HAP-1 (cell line): ENCODE measurements around the gene P3R3URF.

Source experiments
- DNase-seq, 2 experiments: peaks; one replicate each; pipeline ENCODE4 v3.0.0-alpha.2; 2016 to 2020; ENCODE audit warnings: low spot score in 2 of 2
- H3K27me3 ChIP-seq: fragments of 250-450 bp; sonication (Bioruptor Pico); 2 replicates; pipeline ENCODE4 v1.5.1; 2020; ENCODE audit warnings: low read depth, mild to moderate bottlenecking, moderate library complexity
- H3K36me3 ChIP-seq: fragments of 250-450 bp; sonication (Bioruptor Pico); replicated peaks from 2 replicates; pipeline ENCODE4 v1.5.1; 2020; ENCODE audit warnings: mild to moderate bottlenecking
- H3K4me1 ChIP-seq: fragments of 250-450 bp; sonication (Bioruptor Pico); 2 replicates; pipeline ENCODE4 v1.5.1; 2020; ENCODE audit warnings: mild to moderate bottlenecking
- H3K4me3 ChIP-seq: fragments of 250-450 bp; sonication (Bioruptor Pico); 2 replicates; pipeline ENCODE4 v1.5.1; 2020; ENCODE audit warnings: mild to moderate bottlenecking, moderate library complexity
- H3K9me3 ChIP-seq: fragments of 250-450 bp; sonication (Bioruptor Pico); 2 replicates; pipeline ENCODE4 v1.5.1; 2020; ENCODE audit warnings: mild to moderate bottlenecking, moderate library complexity
- in situ Hi-C: fragments of 300-500 bp; cut with MboI; formaldehyde crosslinking; loops from 3 replicates; pipeline ENCODE4 v1.14.3; 2020; ENCODE audit warnings: low sequenced_read_pairs, inconsistent platforms, mixed read lengths

The P3R3URF gene

GRCh38 chr1:46188295-46189030 lies 12.2 kb upstream of the P3R3URF start:
- no peaks in the 10 kb centered on the region for H3K27me3 ChIP-seq
- no peak for DNase-seq
- no peak overlapping the region for H3K4me3 ChIP-seq
- no peaks in the 10 kb centered on the region for H3K9me3 ChIP-seq
- peaks cover 22% of the 10 kb centered on the region for H3K36me3 ChIP-seq
- no peaks in the 10 kb centered on the region for H3K4me1 ChIP-seq
- in situ Hi-C loops = no loop called here

GRCh38 chr1:46187106-46187869 lies 11.0 kb upstream of the P3R3URF start:
- in situ Hi-C loops = no loop called here
- Histone ChIP-seq H3K4me1 (no peaks in the 10 kb centered on the region), H3K27me3 (no peaks in the 10 kb centered on the region), H3K9me3 (no peaks in the 10 kb centered on the region), H3K4me3 (no peak overlapping the region), H3K36me3 (peaks cover 11% of the 10 kb centered on the region; the same call in 1 of the 2 replicates)
- DNase-seq = no peak

DNA sequence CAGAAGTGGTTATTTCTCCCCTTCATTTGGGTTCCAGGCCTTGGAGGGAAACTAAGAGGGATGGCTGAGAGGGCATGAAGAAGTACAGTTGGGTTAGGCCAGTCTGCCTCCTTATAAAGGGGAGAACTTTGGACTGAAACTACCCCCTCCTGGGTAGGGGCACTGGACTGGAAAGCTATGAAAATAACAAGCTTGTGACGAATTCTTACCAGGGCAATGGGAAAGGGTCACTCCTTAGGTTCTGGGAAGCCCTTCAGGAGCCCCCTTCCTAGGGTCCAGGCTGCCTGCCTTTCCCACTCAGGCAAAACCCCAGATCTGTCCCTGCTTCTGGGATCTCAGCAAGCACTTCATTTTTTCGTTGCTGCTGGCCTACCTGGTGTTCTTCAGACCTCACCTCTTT lies 9.8 kb upstream of the P3R3URF start:
- Histone ChIP-seq H3K4me3 (no peak overlapping the region), H3K27me3 (no peaks in the 10 kb centered on the region), H3K9me3 (no peaks in the 10 kb centered on the region), H3K4me1 (no peaks in the 10 kb centered on the region), H3K36me3 (0 out of 2 replicates have a peak, but pooled peaks cover 8% of the 10 kb centered on the region)
- in situ Hi-C loops = no loop called here
- DNase-seq = no peak

DNA sequence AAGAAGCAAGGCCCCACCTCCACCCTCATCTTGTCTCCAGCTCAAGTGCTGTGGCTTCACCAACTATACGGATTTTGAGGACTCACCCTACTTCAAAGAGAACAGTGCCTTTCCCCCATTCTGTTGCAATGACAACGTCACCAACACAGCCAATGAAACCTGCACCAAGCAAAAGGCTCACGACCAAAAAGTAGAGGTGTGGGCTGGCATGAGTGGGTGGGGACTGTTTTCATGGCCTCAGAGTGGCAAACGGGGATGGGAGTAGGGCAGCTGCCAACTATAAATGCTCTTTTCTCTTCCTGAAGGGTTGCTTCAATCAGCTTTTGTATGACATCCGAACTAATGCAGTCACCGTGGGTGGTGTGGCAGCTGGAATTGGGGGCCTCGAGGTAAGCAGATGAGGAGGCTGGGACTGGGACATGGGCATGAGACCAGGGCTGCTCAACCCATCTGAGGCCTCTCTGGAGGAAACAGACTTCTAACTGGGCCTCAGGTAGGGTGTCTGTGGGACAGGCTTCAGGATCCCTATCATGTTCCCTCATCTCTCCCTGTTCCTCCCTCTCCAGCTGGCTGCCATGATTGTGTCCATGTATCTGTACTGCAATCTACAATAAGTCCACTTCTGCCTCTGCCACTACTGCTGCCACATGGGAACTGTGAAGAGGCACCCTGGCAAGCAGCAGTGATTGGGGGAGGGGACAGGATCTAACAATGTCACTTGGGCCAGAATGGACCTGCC lies 8.8 kb upstream of the P3R3URF start:
- H3K9me3 ChIP-seq = no peaks in the 10 kb centered on the region
- H3K36me3 ChIP-seq = no peaks in the 10 kb centered on the region
- no peak overlapping the region for H3K4me3 ChIP-seq
- H3K27me3 ChIP-seq = no peaks in the 10 kb centered on the region
- no peak for DNase-seq
- in situ Hi-C loops = no loop called here
- no peaks in the 10 kb centered on the region for H3K4me1 ChIP-seq

GRCh38 chr1:46183926-46184557 lies 7.8 kb upstream of the P3R3URF start:
- no peaks in the 10 kb centered on the region for H3K27me3 ChIP-seq
- no peak for DNase-seq
- H3K4me1 ChIP-seq = no peaks in the 10 kb centered on the region
- H3K9me3 ChIP-seq = no peaks in the 10 kb centered on the region
- in situ Hi-C loops = no loop called here
- no peak overlapping the region for H3K4me3 ChIP-seq
- H3K36me3 ChIP-seq = no peaks in the 10 kb centered on the region

- Histone ChIP-seq H3K4me3 (no peak overlapping the region), H3K4me1 (no peaks in the 10 kb centered on the region), H3K9me3 (no peaks in the 10 kb centered on the region), H3K27me3 (no peaks in the 10 kb centered on the region), H3K36me3 (no peaks in the 10 kb centered on the region)
- DNase-seq = no peak
- in situ Hi-C loops = no loop called here
These were observed 7.0 kb upstream of the P3R3URF start for GRCh38 chr1:46183079-46183847.

DNA sequence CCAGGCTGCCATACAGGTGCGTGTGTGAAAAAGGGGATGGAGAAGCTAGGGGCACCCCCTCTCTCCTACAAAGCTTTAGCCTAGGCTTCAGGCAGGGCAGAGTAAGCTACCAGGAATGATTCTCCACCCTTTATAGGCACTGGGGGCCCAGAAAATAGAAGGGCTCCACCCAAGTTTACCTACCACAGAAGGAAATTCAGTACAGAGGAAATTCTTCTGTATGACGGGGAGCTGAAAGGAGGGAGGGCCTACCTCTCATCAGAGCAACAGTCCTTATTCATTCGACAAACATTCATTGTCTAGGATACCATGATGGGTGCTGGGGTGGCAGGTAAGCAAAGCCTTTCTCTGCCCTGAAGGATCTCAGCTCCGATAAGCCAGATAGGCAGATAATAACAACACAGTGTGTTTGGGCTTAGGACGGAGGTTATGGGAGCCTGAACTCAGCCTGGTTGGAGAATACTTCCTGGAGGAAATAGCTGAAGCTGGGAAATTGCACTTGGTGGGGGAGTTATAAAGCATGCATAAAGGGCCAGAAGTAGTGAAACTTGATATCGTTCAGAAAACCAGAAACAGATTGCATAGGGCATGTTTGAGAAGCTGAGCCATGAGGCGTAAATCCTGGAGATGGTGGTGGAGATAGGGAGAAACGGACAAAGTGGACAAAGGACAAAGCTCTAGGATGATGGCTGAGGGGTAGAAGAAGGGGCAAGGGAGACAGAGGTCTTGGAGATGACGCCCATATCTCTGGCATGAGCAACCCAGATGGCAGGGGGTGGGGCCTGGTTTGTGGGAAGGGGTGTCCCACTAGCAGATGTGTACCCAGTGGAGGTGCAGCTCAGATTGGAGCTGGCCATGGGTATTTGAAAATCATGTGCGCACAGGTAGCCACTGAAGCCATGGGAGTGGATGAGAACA lies 5.3 kb upstream of the P3R3URF start:
- Histone ChIP-seq H3K27me3 (no peaks in the 10 kb centered on the region), H3K4me1 (no peaks in the 10 kb centered on the region), H3K36me3 (no peaks in the 10 kb centered on the region), H3K4me3 (no peak overlapping the region), H3K9me3 (no peaks in the 10 kb centered on the region)
- no peak for DNase-seq
- in situ Hi-C loops = no loop called here

- in situ Hi-C loops = no loop called here
- Histone ChIP-seq H3K9me3 (no peaks in the 10 kb centered on the region), H3K4me3 (no peak overlapping the region), H3K27me3 (no peaks in the 10 kb centered on the region), H3K36me3 (no peaks in the 10 kb centered on the region), H3K4me1 (no peaks in the 10 kb centered on the region)
- DNase-seq = no peak
These were observed 3.9 kb upstream of the P3R3URF start for GRCh38 chr1:46180082-46180616.

GRCh38 chr1:46179138-46180081 lies 3.1 kb upstream of the P3R3URF start:
- Histone ChIP-seq H3K4me1 (no peaks in the 10 kb centered on the region), H3K27me3 (no peaks in the 10 kb centered on the region), H3K4me3 (no peak overlapping the region), H3K9me3 (no peaks in the 10 kb centered on the region), H3K36me3 (no peaks in the 10 kb centered on the region)
- DNase-seq = peak; percentile 85 to 90
- in situ Hi-C loops = loop anchor here (5.0 kb wide), 1 partner anchor 142 kb away; no protein-coding TSS in a partner anchor

DNA sequence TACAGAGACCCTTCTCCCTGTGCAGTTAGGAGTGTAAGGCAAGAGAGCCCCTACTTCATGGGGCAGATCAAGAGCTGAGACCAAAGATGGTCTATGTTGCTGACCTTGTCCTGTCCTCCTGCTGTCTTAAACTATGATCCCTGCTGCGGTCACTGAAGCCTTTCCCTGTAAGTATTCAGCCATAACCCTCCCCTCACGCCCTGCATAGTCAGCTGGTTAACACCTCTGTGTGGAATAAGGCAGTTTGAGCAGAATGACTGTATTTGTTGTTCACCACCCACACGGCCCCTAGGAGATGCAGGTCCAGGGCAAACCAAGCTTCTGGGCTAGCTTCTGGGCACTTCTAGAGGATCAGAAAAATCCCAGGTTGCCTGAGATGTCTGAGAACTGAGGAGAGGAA lies 1.0 kb downstream of the P3R3URF start:
- no peaks in the 10 kb centered on the region for H3K4me1 ChIP-seq
- H3K4me3 ChIP-seq = no peak overlapping the region
- H3K27me3 ChIP-seq = no peaks in the 10 kb centered on the region; the same call in none of the 2 replicates
- no peak for DNase-seq
- no peaks in the 10 kb centered on the region for H3K36me3 ChIP-seq
- no peaks in the 10 kb centered on the region for H3K9me3 ChIP-seq
- in situ Hi-C loops = loop anchor here (5.0 kb wide), 1 partner anchor 138 kb away; no protein-coding TSS in a partner anchor

DNA sequence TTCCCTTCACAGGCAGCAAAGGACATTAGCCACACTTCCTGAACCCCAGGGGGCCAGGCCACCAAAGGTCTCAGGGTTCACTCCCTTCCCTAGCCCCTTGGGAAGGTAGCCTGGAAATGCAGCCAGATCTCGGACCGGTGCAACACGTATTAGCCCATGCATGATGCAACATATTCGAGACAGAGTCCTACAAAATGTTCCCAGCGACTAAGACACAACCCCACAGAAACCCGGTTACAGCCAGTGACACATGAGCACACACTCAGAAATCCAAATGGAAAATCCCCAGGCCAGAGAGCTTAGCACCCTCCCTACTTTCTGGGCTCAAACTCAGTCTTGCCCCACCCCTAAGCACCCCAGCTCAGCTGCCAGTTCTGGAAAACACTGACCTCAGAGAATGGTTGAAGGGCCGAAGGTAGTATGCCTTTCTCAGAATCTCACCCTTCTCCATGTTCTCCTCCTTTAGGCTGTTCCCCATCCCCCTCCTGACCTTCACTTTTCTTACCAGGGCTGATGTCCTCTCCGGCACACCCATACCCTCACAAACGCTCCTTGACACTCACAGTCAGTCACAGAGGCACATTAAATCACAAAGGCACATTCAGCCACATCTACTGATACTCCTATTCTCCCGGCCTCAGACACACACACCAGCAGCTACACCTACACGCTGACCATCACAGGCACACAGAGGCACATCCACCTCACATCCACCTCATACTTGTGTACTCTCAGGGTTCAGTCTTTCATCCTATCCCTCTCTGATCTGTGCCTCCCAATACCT lies 1.6 kb downstream of the P3R3URF start, which contains the start of gene TSPAN1:
Gene TSPAN1 (plus strand): TSS at position 640 of the 784 bp plus-strand sequence. CDS start 6,021 bp downstream, outside the sequence.
- Histone ChIP-seq H3K9me3 (no peaks in the 10 kb centered on the region), H3K27me3 (peaks cover 4% of the 10 kb centered on the region), H3K36me3 (no peaks in the 10 kb centered on the region), H3K4me3 (no peak within 1 kb of the TSS), H3K4me1 (no peaks in the 10 kb centered on the region)
- no peak for DNase-seq
- in situ Hi-C loops = loop anchor here (5.0 kb wide), 1 partner anchor 137 kb away; no protein-coding TSS in a partner anchor
